ENCODE data around the gene CES2.

CES2 gene

DNA sequence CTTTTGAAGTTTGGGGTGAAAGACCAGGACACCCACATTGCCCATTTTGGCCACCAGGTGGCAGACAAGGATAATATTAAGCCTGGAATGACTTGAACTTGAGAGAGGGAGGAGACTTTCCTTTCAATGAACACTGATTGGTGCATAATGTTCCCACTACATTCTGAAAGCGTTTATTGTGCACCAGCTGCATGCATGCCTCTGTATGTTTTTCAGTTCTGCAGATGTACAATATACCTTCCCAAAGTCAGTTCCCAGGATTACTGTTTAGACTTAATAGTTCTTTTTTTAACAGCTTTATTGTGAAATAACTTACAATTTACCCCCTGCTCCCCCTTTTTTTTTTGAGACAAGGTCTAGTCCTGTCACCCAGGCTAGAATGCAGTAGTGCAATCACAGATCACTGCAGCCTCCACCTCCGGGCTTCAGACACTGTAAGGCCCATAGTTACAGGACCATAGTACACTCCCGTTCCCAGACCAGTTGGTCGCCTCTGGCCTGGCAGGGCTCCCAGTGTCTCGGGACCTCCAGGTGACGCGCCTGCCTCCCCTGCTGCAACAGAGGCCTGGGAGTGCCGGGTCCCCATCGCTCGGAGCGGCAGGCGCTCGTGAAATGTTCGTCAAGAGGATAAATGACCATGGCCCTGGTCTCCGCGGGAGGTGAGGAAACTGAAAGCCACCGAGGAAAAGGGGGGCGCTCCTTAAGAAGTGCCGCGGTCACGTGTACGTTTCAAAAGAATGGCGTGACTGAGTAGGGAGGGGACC is 12.2 kb downstream of the CES2 start (continued):
- TF ChIP-seq GLIS2 (tag by site-specific recombination; IDR thresholded peaks at IDR 0.05), result no peak
- TF ChIP-seq ZNF274 (IDR thresholded peaks at IDR 0.05; ENCODE audit: low read length), result no peak
- no peak for TF ChIP-seq ZNF274 (tag by site-specific recombination; IDR thresholded peaks at IDR 0.05; ENCODE audit: borderline replicate concordance)
- TF ChIP-seq ZNF792 (tag by site-specific recombination; IDR thresholded peaks at IDR 0.05), result peak; percentile 94; the same call in 1 of the 2 replicates
- TF ChIP-seq, protein P1, sequence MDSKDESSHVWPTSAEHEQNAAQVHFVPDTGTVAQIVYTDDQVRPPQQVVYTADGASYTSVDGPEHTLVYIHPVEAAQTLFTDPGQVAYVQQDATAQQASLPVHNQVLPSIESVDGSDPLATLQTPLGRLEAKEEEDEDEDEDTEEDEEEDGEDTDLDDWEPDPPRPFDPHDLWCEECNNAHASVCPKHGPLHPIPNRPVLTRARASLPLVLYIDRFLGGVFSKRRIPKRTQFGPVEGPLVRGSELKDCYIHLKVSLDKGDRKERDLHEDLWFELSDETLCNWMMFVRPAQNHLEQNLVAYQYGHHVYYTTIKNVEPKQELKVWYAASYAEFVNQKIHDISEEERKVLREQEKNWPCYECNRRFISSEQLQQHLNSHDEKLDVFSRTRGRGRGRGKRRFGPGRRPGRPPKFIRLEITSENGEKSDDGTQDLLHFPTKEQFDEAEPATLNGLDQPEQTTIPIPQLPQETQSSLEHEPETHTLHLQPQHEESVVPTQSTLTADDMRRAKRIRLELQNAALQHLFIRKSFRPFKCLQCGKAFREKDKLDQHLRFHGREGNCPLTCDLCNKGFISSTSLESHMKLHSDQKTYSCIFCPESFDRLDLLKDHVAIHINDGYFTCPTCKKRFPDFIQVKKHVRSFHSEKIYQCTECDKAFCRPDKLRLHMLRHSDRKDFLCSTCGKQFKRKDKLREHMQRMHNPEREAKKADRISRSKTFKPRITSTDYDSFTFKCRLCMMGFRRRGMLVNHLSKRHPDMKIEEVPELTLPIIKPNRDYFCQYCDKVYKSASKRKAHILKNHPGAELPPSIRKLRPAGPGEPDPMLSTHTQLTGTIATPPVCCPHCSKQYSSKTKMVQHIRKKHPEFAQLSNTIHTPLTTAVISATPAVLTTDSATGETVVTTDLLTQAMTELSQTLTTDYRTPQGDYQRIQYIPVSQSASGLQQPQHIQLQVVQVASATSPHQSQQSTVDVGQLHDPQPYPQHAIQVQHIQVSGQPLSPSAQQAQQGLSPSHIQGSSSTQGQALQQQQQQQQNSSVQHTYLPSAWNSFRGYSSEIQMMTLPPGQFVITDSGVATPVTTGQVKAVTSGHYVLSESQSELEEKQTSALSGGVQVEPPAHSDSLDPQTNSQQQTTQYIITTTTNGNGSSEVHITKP (tag by site-specific recombination; IDR thresholded peaks at IDR 0.05), result peak; percentile 83
- TF ChIP-seq YY2 (tag by site-specific recombination; IDR thresholded peaks at IDR 0.05), result no peak
- TF ChIP-seq ZNF350 (tag by site-specific recombination; IDR thresholded peaks at IDR 0.05), result no peak
- TF ChIP-seq ZNF660 (tag by site-specific recombination; IDR thresholded peaks at IDR 0.05), result peak; percentile 27; the same call in 1 of the 2 replicates
- no peak for TF ChIP-seq ZNF426 (tag by site-specific recombination; IDR thresholded peaks at IDR 0.05)

DNA sequence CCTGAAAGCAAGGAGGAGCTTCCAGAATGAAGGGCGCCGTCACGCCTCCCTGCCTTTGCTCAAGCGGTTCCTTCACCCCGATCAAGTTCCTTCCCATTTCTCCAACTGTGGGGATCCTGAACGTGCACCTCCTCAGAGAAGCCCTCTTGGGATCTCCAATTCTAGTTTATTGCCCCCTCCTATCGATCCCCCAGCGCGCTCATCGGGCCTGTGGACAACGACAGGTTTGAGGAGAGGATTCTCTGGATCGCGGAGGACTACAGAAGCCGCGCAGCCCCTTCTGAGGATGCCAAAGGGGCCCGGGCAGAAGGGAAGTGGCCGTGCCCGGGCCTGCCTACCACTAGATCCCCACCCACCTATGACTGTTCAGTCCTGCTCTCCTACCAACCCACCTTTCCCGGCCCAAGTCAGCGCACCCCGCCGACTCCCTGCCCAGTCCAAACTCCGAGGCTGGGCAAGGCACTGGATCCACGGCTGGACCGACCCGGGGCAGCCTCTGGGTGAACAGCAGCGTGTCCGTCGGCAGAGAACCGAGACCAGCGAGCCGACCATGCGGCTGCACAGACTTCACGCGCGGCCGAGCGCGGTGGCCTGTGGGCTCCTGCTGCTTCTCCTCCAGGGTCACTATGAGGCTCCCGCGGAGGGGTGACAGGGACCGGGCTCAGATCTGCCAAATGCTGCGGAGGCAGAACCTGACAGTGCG is 13.0 kb downstream of the CES2 start:
- Histone ChIP-seq H3K9me3 (ENCODE audit: control insufficient read depth, insufficient read depth, low read depth, low read length) (no peaks in the 10 kb centered on the region), H3K4me3 (ENCODE audit: low read depth, low read length) (no peak overlapping the region), H3K27ac (ENCODE audit: extremely low read depth, low read depth, low read length) (no peak overlapping the region), H3K4me1 (ENCODE audit: control insufficient read depth, insufficient read depth, low read length) (no peaks in the 10 kb centered on the region), H3K36me3 (ENCODE audit: control insufficient read depth in 2 of 2, insufficient read depth in 1 of 2, low read length in 2 of 2) (peaks cover 0 to 7% of the 10 kb centered on the region in 2 experiments; a peak in 1 of 3 replicates)
- TF ChIP-seq ZNF214 (tag by site-specific recombination; IDR thresholded peaks at IDR 0.05; ENCODE audit: borderline replicate concordance), result no peak
- TF ChIP-seq ZFP3 (tag by site-specific recombination; IDR thresholded peaks at IDR 0.05; ENCODE audit: low read depth), result no peak
- TF ChIP-seq ZNF133 (tag by site-specific recombination; IDR thresholded peaks at IDR 0.05), result no peak
- TF ChIP-seq ZNF830 (tag by site-specific recombination; IDR thresholded peaks at IDR 0.05; ENCODE audit: low read depth), result no peak
- no peak for TF ChIP-seq ZNF37A (tag by site-specific recombination; IDR thresholded peaks at IDR 0.05)
- TF ChIP-seq BCL11A (tag by site-specific recombination; IDR thresholded peaks at IDR 0.05; ENCODE audit: low read depth), result no peak
- no peak for TF ChIP-seq SCRT1 (tag by site-specific recombination; IDR thresholded peaks at IDR 0.05; ENCODE audit: borderline replicate concordance)
- TF ChIP-seq, protein P2, sequence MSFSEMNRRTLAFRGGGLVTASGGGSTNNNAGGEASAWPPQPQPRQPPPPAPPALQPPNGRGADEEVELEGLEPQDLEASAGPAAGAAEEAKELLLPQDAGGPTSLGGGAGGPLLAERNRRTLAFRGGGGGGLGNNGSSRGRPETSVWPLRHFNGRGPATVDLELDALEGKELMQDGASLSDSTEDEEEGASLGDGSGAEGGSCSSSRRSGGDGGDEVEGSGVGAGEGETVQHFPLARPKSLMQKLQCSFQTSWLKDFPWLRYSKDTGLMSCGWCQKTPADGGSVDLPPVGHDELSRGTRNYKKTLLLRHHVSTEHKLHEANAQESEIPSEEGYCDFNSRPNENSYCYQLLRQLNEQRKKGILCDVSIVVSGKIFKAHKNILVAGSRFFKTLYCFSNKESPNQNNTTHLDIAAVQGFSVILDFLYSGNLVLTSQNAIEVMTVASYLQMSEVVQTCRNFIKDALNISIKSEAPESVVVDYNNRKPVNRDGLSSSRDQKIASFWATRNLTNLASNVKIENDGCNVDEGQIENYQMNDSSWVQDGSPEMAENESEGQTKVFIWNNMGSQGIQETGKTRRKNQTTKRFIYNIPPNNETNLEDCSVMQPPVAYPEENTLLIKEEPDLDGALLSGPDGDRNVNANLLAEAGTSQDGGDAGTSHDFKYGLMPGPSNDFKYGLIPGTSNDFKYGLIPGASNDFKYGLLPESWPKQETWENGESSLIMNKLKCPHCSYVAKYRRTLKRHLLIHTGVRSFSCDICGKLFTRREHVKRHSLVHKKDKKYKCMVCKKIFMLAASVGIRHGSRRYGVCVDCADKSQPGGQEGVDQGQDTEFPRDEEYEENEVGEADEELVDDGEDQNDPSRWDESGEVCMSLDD (tag by site-specific recombination; IDR thresholded peaks at IDR 0.05), result no peak
- no peak for TF ChIP-seq ZNF2 (tag by site-specific recombination; IDR thresholded peaks at IDR 0.05)
- no peak for TF ChIP-seq ZNF529 (tag by site-specific recombination; IDR thresholded peaks at IDR 0.05; ENCODE audit: insufficient replicate concordance)
- TF ChIP-seq REPIN1 (tag by site-specific recombination; IDR thresholded peaks at IDR 0.05; ENCODE audit: low read depth), result no peak
- TF ChIP-seq ZFP69B (tag by site-specific recombination; IDR thresholded peaks at IDR 0.05), result no peak
- TF ChIP-seq ZNF19 (tag by site-specific recombination; IDR thresholded peaks at IDR 0.05; ENCODE audit: low read depth), result no peak
- no peak for TF ChIP-seq ZNF175 (tag by site-specific recombination; IDR thresholded peaks at IDR 0.05)
- TF ChIP-seq ZNF266 (tag by site-specific recombination; IDR thresholded peaks at IDR 0.05; ENCODE audit: low read depth), result no peak
- no peak for TF ChIP-seq SP7 (tag by site-specific recombination; IDR thresholded peaks at IDR 0.05)
- POLR2A ChIA-PET, result no interaction called here
- CTCF ChIA-PET, result interaction anchor here (1.0 to 1.1 kb wide), 2 partner anchors 10 to 21 kb away, joined by 3 read pairs; no protein-coding TSS in a partner anchor

Data from HEK293 (cell line).